ENCODE measurements around the gene SUSD1.

SUSD1 gene

GRCh38 chr9:112063586-112063985 is 111.5 kb downstream of the SUSD1 start:
- no peaks in the 10 kb centered on the region for H3K36me3 ChIP-seq (ENCODE audit: insufficient read depth)
- H3K27ac ChIP-seq = no peak overlapping the region
- no peak overlapping the region for H3K9ac ChIP-seq
- H3K79me2 ChIP-seq (ENCODE audit: insufficient read depth, low read depth) = no peaks in the 10 kb centered on the region
- H3K4me3 ChIP-seq (IDR thresholded peaks at IDR 0.05; ENCODE audit: insufficient read depth, low read depth, low read length) = no peak overlapping the region
- TF ChIP-seq CTCF (conservative IDR thresholded peaks at IDR 0.05; ENCODE audit: low read depth, low read length) = no peak
- no peak overlapping the region for H3K4me2 ChIP-seq
- H4K20me1 ChIP-seq (ENCODE audit: insufficient read depth) = no peaks in the 10 kb centered on the region
- no peaks in the 10 kb centered on the region for H3K4me1 ChIP-seq (ENCODE audit: low read depth, poor library complexity, severe bottlenecking)
- H3K27me3 ChIP-seq (ENCODE audit: insufficient read depth, low read depth) = no peaks in the 10 kb centered on the region
- no peak overlapping the region for H2AFZ ChIP-seq (ENCODE audit: low read depth)

GRCh38 chr9:112063151-112063550 is 111.9 kb downstream of the SUSD1 start:
- H3K36me3 ChIP-seq (ENCODE audit: insufficient read depth) = no peaks in the 10 kb centered on the region
- H3K4me2 ChIP-seq = no peak overlapping the region

GRCh38 chr9:112061152-112061740 is 113.9 kb downstream of the SUSD1 start:
- Histone ChIP-seq H3K9ac (no peak overlapping the region), H3K36me3 (ENCODE audit: insufficient read depth) (no peaks in the 10 kb centered on the region), H3K4me3 (IDR thresholded peaks at IDR 0.05; ENCODE audit: insufficient read depth, low read depth, low read length) (no peak overlapping the region), H3K27ac (no peak overlapping the region), H3K4me1 (ENCODE audit: low read depth, poor library complexity, severe bottlenecking) (no peaks in the 10 kb centered on the region), H3K79me2 (ENCODE audit: insufficient read depth, low read depth) (no peaks in the 10 kb centered on the region), H3K27me3 (ENCODE audit: insufficient read depth, low read depth) (no peaks in the 10 kb centered on the region), H4K20me1 (ENCODE audit: insufficient read depth) (no peaks in the 10 kb centered on the region), H2AFZ (ENCODE audit: low read depth) (no peak overlapping the region), H3K4me2 (no peak overlapping the region)
- TF ChIP-seq CTCF (conservative IDR thresholded peaks at IDR 0.05; ENCODE audit: low read depth, low read length) = no peak

More at GRCh38 chr9:112063151-112063550, 111.9 kb downstream of the SUSD1 start:
- Histone ChIP-seq H4K20me1 (ENCODE audit: insufficient read depth) (no peaks in the 10 kb centered on the region), H2AFZ (ENCODE audit: low read depth) (no peak overlapping the region), H3K4me3 (IDR thresholded peaks at IDR 0.05; ENCODE audit: insufficient read depth, low read depth, low read length) (no peak overlapping the region), H3K9ac (no peak overlapping the region), H3K79me2 (ENCODE audit: insufficient read depth, low read depth) (no peaks in the 10 kb centered on the region), H3K4me1 (ENCODE audit: low read depth, poor library complexity, severe bottlenecking) (no peaks in the 10 kb centered on the region), H3K27ac (no peak overlapping the region), H3K27me3 (ENCODE audit: insufficient read depth, low read depth) (no peaks in the 10 kb centered on the region)
- no peak for TF ChIP-seq CTCF (conservative IDR thresholded peaks at IDR 0.05; ENCODE audit: low read depth, low read length)

- no peak for TF ChIP-seq CTCF (conservative IDR thresholded peaks at IDR 0.05; ENCODE audit: low read depth, low read length)
- no peaks in the 10 kb centered on the region for H3K27me3 ChIP-seq (ENCODE audit: insufficient read depth, low read depth)
- H3K36me3 ChIP-seq (ENCODE audit: insufficient read depth) = no peaks in the 10 kb centered on the region
- H3K79me2 ChIP-seq (ENCODE audit: insufficient read depth, low read depth) = no peaks in the 10 kb centered on the region
- no peak overlapping the region for H3K4me2 ChIP-seq
- no peaks in the 10 kb centered on the region for H4K20me1 ChIP-seq (ENCODE audit: insufficient read depth)
- no peak overlapping the region for H2AFZ ChIP-seq (ENCODE audit: low read depth)
- H3K4me1 ChIP-seq (ENCODE audit: low read depth, poor library complexity, severe bottlenecking) = no peaks in the 10 kb centered on the region
- H3K9ac ChIP-seq = no peak overlapping the region
- no peak overlapping the region for H3K4me3 ChIP-seq (IDR thresholded peaks at IDR 0.05; ENCODE audit: insufficient read depth, low read depth, low read length)
- H3K27ac ChIP-seq = no peak overlapping the region
Observed at GRCh38 chr9:112059966-112060320, 115.2 kb downstream of the SUSD1 start.
